Tibial artery (tissue), 4 donors: ENCODE measurements around the gene ZNF214.
"Not testable (repeated sequence)": the region's sequence is repeated elsewhere in the genome, so short reads cannot be mapped to it uniquely, and the experiment has no call there.

Experiments used
- DNase-seq, 2 donors: peaks; one replicate each; pipeline ENCODE4 v3.0.0-alpha.2; 2019
- H3K27ac ChIP-seq, 2 donors: fragments of 200-600 bp; sonication (generic) in 1 of 2; 1 replicate in 1 of 2; 2 replicates in 1 of 2; pipeline ENCODE4 v1.5.1; 2018 to 2019; ENCODE audit warnings: mild to moderate bottlenecking in 1 of 2
- H3K27me3 ChIP-seq, 2 donors: fragments of 200-600 bp; sonication (generic) in 1 of 2; one replicate each; pipeline versions ENCODE4 v1.5.1 to v1.6.0; 2016 to 2019
- H3K36me3 ChIP-seq, 3 donors: fragments of 200-600 bp; sonication (generic) in 2 of 3; one replicate each; pipeline ENCODE4 v1.5.1; 2016 to 2019; ENCODE audit warnings: mild to moderate bottlenecking in 2 of 3
- H3K4me1 ChIP-seq, 4 donors: fragments of 200-600 bp; sonication (generic) in 2 of 4; 1 replicate in 3 of 4; 2 replicates in 1 of 4; pipeline ENCODE4 v1.5.1; 2016 to 2019
- H3K4me3 ChIP-seq, 2 donors: fragments of 200-600 bp; sonication (generic) in 1 of 2; 1 replicate in 1 of 2; 2 replicates in 1 of 2; pipeline ENCODE4 v1.5.1; 2018 to 2019; ENCODE audit warnings: mild to moderate bottlenecking in 2 of 2
- H3K9me3 ChIP-seq, 3 donors: fragments of 200-600 bp; sonication (generic) in 1 of 3; one replicate each; pipeline ENCODE4 v1.5.1; 2016 to 2019
- intact Hi-C: fragments of 100-400 bp; cut with DNase I; formaldehyde crosslinking; loops from one replicate; pipeline ENCODE4 v1.15.0; 2023; ENCODE audit warnings: low total_unique reads
- TF ChIP-seq, protein P1 (sequence below), 2 experiments: fragments of 200-600 bp in 1 of 2; fragments of 450-650 bp in 1 of 2; IDR thresholded peaks; one replicate each; pipeline ENCODE4 v1.5.1; 2017 to 2019; ENCODE audit warnings: antibody characterized with exemption in 2 of 2, mild to moderate bottlenecking in 1 of 2, moderate library complexity in 1 of 2

The ZNF214 gene

DNA sequence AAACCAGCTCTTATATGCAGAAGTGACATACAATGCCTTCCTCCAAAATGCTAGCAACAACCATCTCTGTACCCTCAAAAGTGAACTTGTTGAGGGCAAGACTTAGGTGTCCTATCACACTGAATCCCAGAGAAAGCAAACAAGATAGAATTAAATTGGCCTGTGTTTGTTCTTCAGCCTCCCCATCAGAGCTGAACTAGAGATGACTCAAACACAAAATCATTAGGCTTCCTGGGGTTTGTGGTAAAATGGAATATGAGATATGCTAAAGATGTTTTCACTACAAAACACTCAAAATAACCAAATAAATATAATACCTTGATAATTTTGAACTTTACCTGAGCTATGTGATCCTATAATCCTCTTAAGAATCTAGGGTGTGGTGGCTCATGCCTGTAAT lies 31.6 kb downstream of the ZNF214 start:
- Histone ChIP-seq H3K27ac (no peak overlapping the region), H3K36me3 (no peaks in the 10 kb centered on the region), H3K4me3 (no peak overlapping the region), H3K27me3 (no peaks in the 10 kb centered on the region), H3K4me1 (peaks cover 0 to 21% (median 7%) of the 10 kb centered on the region in 4 donors), H3K9me3 (peaks cover 0 to 6% (median 0%) of the 10 kb centered on the region in 3 donors)
- no peak for DNase-seq
- intact Hi-C loops = no loop called here
- TF ChIP-seq, protein P1, sequence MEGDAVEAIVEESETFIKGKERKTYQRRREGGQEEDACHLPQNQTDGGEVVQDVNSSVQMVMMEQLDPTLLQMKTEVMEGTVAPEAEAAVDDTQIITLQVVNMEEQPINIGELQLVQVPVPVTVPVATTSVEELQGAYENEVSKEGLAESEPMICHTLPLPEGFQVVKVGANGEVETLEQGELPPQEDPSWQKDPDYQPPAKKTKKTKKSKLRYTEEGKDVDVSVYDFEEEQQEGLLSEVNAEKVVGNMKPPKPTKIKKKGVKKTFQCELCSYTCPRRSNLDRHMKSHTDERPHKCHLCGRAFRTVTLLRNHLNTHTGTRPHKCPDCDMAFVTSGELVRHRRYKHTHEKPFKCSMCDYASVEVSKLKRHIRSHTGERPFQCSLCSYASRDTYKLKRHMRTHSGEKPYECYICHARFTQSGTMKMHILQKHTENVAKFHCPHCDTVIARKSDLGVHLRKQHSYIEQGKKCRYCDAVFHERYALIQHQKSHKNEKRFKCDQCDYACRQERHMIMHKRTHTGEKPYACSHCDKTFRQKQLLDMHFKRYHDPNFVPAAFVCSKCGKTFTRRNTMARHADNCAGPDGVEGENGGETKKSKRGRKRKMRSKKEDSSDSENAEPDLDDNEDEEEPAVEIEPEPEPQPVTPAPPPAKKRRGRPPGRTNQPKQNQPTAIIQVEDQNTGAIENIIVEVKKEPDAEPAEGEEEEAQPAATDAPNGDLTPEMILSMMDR (IDR thresholded peaks at IDR 0.05) = no peak

DNA sequence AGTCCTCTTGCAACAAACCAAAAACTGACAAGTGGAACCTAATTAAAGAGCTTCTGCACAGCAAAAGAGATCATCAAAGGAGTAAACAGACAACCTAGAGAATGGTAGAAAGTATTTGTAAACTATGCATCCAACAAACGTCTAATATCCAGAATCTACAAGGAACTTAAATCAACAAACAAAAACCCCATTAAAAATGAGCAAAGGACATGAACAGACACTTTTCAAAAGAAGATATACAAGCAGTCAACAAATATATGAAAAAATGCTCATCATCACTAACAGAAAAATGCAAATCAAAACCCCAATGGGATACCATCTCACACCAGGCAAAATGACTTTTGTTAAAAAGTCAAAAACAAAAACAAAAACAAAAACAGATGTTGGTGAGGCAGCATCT lies 33.7 kb downstream of the ZNF214 start:
- TF ChIP-seq, protein P1 (IDR thresholded peaks at IDR 0.05) = no peak
- H3K27me3 ChIP-seq = no peaks in the 10 kb centered on the region
- DNase-seq = no peak
- peaks cover 0 to 6% (median 0%) of the 10 kb centered on the region in 3 donors for H3K9me3 ChIP-seq
- intact Hi-C loops = no loop called here
- no peaks in the 10 kb centered on the region for H3K36me3 ChIP-seq
- peaks cover 0 to 3% (median under 1%) of the 10 kb centered on the region in 4 donors for H3K4me1 ChIP-seq
- no peak overlapping the region for H3K27ac ChIP-seq
- no peak overlapping the region for H3K4me3 ChIP-seq

DNA sequence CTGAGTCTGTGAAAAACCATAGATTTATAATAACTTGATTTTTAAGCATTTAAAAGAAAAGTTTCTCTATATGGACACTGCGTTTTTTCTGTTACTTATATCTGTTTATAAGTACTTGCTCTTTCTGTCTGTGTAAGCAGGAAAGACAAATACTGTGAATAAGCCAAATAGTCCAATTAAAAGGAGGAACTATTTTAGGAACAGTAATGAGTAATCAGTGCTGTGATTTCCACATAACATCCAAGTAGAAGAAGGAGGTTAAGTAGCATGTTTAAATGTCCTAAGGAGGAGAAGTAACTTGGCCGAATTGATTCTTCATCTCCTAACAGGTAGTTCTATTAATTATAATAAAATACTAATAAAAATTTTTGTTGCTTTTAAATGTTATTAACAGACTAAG lies 40.8 kb downstream of the ZNF214 start:
- Histone ChIP-seq H3K9me3 (no peaks in the 10 kb centered on the region), H3K4me1 (no peaks in the 10 kb centered on the region), H3K4me3 (no peak overlapping the region), H3K27ac (no peak overlapping the region), H3K36me3 (no peaks in the 10 kb centered on the region), H3K27me3 (no peaks in the 10 kb centered on the region)
- intact Hi-C loops = no loop called here
- TF ChIP-seq, protein P1 (IDR thresholded peaks at IDR 0.05) = no peak
- DNase-seq = no peak

DNA sequence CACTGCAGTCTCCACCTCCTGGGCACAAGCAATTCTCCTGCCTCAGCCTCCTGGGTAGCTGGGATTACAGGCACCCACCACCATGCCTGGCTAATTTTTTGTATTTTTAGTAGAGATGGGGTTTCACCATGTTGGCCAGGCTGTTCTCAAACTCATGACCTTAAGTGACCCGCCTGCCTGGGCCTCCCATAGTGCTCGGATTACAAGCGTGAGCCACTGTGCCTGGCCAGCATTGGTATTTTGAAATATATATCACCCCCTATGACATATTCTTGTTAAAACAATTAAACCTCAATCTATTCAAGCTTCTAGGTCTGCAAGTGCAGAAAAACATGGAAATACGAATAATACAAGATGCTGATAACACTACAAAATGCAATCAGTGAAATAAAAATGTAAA lies 50.3 kb downstream of the ZNF214 start:
- intact Hi-C loops, H3K36me3 ChIP-seq, DNase-seq, H3K27me3 ChIP-seq, H3K9me3 ChIP-seq, H3K4me3 ChIP-seq, H3K27ac ChIP-seq, H3K4me1 ChIP-seq: not testable (repeated sequence)

DNA sequence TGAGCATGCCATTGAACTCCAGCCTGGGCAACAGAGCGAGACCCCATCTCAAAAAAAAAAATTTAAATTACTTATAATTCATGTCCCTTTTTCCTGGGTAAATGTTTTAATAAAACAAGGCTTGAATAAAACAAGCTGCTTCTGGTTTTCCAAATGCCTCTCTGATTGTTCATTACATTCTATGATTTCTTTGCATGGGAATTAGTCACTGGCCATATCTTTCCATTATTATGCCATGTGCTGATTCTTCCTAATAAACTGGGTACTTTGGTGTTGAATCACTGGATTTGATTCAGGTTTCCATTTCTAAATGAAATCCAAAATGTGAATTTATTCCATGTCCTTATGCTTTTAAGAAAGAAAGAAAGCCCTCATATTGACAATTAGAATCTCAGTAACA lies 51.3 kb downstream of the ZNF214 start:
- no peaks in the 10 kb centered on the region for H3K4me1 ChIP-seq
- H3K4me3 ChIP-seq = no peak overlapping the region
- intact Hi-C loops = no loop called here
- no peaks in the 10 kb centered on the region for H3K27me3 ChIP-seq
- no peak for DNase-seq
- no peaks in the 10 kb centered on the region for H3K36me3 ChIP-seq
- peaks cover 0 to 5% (median 0%) of the 10 kb centered on the region in 3 donors for H3K9me3 ChIP-seq
- no peak overlapping the region for H3K27ac ChIP-seq
- TF ChIP-seq, protein P1 (IDR thresholded peaks at IDR 0.05) = no peak

DNA sequence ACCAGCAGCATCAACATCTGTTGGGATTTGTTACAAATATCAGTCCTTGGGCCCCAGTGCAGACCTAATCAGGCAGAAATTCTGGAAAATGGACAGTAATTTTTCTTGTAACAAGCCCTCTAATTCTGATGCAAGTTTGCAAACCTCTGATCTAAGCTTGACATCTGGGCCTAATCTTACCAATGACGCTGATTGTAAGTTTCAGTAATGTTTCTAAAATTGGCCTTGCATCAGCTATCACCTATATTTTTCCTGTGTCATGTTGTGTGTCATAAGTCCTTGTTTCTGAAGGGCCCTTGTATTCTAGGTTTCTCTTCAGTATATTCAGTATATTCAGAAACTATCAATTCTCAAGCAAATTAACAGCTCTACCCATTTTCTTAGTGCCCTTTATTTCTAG lies 57.5 kb downstream of the ZNF214 start:
- Histone ChIP-seq H3K9me3 (no peaks in the 10 kb centered on the region), H3K4me1 (no peaks in the 10 kb centered on the region), H3K27ac (no peak overlapping the region), H3K4me3 (no peak overlapping the region), H3K27me3 (no peaks in the 10 kb centered on the region), H3K36me3 (no peaks in the 10 kb centered on the region)
- TF ChIP-seq, protein P1 (IDR thresholded peaks at IDR 0.05) = no peak
- no peak for DNase-seq
- intact Hi-C loops = no loop called here
